SK-MEL-5 (cell line): Measurements from ENCODE around the gene BTNL3. TPM values are rescaled to one million over a fixed set of nuclear protein-coding genes. Genes with fewer than 3 reads are reported as not detected.

Experiments
- DNase-seq: peaks from one replicate; pipeline ENCODE4 v3.0.0-alpha.2; 2016; ENCODE audit warnings: low read depth, low spot score
- in situ Hi-C: cut with HindIII; loops from 2 replicates; pipeline ENCODE4 v1.10.0; 2016; ENCODE audit warnings: low sequenced_read_pairs, high pct_unique_total_duplicates, low pct_unique_long_range_greater_than_20kb
- polyA plus RNA-seq, 2 experiments: library from polyadenylated mRNA; depleted of rRNA; stranded (reverse); fragments of >200 nt; gene quantifications; 2 replicates each; pipeline ENCODE4 v1.2.3, GENCODE V29; 2015
- total RNA-seq: library from RNA; depleted of rRNA; stranded (reverse); fragments of >200 nt; shearing (Covaris generic); gene quantifications from 2 replicates; pipeline ENCODE4 v1.2.3, GENCODE V29; 2014; rRNA removed

BTNL3 gene, protein sequence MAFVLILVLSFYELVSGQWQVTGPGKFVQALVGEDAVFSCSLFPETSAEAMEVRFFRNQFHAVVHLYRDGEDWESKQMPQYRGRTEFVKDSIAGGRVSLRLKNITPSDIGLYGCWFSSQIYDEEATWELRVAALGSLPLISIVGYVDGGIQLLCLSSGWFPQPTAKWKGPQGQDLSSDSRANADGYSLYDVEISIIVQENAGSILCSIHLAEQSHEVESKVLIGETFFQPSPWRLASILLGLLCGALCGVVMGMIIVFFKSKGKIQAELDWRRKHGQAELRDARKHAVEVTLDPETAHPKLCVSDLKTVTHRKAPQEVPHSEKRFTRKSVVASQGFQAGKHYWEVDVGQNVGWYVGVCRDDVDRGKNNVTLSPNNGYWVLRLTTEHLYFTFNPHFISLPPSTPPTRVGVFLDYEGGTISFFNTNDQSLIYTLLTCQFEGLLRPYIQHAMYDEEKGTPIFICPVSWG
- total RNA-seq = not detected in 2 replicates
- not detected in 2 replicates for polyA plus RNA-seq (2015; cell fraction: cytosol; rRNA removed)
- polyA plus RNA-seq (2015; cell fraction: nucleus; rRNA removed) = not detected in 2 replicates

- in situ Hi-C loops = no loop called here
- no peak for DNase-seq
Observed at GRCh38 chr5:180988592-180988991, at the start of gene BTNL3. Gene BTNL3, plus strand, starts transcription at chr5:180988846. Its CDS starts 183 bp downstream, at chr5:180989029.

GRCh38 chr5:180950291-180950949 lies 38.2 kb upstream of the BTNL3 start:
- in situ Hi-C loops = no loop called here
- DNase-seq = no peak

- no peak for DNase-seq
Observed at GRCh38 chr5:180959661-180960060, 29.0 kb upstream of the BTNL3 start.

DNA sequence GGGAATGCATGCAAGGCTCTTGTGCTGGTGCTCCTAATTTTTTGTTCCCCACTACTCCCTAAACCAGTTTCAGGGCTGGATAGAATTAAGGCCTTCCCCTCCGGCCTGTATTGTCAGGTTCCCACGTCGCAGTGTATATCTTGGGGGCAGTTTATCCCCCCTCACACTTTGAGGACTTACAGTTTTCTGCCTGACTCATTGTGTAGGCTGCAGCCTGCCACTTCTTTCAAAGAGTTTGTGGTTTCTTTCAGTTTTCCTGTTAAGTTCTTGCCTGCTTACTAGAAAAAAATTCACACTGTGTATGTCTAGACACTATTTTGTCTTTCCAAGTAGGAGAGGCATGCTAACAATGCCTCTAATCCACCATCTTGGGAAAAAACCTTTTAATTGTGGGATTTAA lies 28.4 kb upstream of the BTNL3 start:
- in situ Hi-C loops = no loop called here
- DNase-seq = no peak

More at GRCh38 chr5:180959661-180960060, 29.0 kb upstream of the BTNL3 start:
- in situ Hi-C loops = no loop called here

- no peak for DNase-seq
- in situ Hi-C loops = no loop called here
Observed at GRCh38 chr5:180969406-180969805, 19.2 kb upstream of the BTNL3 start.

- no peak for DNase-seq
- in situ Hi-C loops = no loop called here
Observed at GRCh38 chr5:180970336-180970735, 18.3 kb upstream of the BTNL3 start.

DNA sequence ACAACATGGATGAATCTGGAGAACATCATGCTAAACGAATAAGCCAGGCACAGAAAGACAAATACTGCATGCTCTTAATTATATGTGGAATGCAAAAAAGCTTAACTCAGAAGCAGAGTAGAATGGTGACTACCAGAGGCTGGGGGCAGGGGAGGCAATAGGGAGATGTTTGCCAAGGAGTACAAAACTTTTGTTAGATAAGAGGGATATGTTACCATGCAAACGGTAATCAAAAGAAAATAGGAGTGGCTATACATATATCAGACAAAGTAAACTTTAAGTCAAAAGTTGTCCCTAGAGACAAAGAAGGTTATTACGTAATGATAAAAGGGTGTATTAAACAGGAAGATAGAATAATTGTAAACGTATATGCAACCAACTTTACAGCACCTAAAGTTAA lies 17.8 kb upstream of the BTNL3 start:
- in situ Hi-C loops = no loop called here

DNA sequence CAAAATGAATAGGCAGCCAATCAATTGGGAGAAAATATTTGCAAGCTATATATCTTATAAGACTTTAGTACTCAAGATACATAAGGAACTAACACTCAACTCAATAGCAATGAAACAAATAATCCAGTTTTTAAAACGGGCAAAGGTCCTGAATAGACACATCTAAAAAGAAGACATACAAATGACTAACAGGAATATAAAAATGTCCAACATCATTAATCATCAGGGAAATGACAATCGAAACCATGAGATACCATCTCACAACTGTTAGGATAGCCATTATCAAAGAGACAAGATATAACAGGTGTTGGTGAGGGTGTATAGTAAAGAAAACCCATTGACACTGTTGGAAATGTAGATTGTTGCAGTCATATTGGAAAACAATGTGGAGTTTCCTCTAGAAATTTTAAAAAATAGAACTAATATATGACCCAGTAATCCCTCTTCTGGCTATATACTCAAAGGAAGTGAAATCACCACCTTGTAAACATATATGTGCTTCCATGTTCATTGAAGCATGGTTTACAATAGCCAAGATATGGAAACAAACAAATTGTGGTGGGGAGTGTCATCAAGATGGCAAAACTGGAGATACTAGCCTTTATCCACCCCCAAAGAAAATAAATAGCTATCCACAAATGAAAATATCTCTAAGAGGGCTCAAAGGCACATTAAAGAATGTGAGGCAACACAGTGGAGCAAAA lies 13.9 kb upstream of the BTNL3 start:
- in situ Hi-C loops = no loop called here
- no peak for DNase-seq

More for the DNA sequence above, 17.8 kb upstream of the BTNL3 start:
- no peak for DNase-seq

GRCh38 chr5:180975338-180975737 lies 13.3 kb upstream of the BTNL3 start:
- in situ Hi-C loops = no loop called here
- no peak for DNase-seq

GRCh38 chr5:180976518-180976917 lies 12.1 kb upstream of the BTNL3 start:
- in situ Hi-C loops = no loop called here
- DNase-seq = no peak

DNA sequence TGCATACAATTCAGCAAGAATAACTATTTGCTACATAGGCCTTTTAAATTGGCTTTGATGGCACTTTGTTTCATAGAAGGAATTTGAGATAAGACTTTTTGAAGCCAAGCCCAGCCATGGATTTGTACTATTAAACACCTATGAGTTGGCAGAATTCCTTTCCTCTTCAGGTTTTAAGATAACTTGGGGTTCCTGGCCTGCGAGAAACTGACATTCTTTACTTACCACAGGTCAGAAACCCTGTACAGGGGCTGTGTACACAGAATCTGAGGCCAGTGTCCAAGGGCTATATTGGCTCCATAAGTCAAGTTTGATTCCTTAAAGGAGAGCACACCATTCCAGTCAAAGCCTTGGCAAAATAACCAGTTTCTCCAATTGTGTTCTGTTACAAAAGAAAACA lies 10.8 kb upstream of the BTNL3 start:
- DNase-seq = no peak
- in situ Hi-C loops = no loop called here

- in situ Hi-C loops = no loop called here
- DNase-seq = no peak
Observed at GRCh38 chr5:180982008-180982741, 6.5 kb upstream of the BTNL3 start.

DNA sequence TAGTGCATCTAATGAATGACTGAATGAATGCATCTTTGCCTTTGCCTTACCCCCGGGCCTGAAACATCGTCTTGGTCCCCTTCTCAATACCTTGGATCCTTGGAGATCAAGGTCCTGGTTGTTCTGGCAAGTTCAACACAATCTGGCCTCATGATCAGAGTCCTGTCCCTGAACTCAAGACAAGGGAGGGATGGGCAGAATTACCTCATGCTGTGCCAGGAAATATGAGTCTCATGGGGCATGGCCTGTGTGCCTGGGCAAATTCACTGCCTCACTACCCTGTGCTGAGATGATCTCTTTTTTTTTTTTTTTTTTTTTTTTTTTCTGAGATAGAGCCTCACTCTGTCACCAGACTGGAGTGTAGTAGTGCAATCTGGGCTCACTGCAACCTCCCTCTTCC lies 630 bp upstream of the BTNL3 start:
- in situ Hi-C loops = no loop called here
- no peak for DNase-seq

DNA sequence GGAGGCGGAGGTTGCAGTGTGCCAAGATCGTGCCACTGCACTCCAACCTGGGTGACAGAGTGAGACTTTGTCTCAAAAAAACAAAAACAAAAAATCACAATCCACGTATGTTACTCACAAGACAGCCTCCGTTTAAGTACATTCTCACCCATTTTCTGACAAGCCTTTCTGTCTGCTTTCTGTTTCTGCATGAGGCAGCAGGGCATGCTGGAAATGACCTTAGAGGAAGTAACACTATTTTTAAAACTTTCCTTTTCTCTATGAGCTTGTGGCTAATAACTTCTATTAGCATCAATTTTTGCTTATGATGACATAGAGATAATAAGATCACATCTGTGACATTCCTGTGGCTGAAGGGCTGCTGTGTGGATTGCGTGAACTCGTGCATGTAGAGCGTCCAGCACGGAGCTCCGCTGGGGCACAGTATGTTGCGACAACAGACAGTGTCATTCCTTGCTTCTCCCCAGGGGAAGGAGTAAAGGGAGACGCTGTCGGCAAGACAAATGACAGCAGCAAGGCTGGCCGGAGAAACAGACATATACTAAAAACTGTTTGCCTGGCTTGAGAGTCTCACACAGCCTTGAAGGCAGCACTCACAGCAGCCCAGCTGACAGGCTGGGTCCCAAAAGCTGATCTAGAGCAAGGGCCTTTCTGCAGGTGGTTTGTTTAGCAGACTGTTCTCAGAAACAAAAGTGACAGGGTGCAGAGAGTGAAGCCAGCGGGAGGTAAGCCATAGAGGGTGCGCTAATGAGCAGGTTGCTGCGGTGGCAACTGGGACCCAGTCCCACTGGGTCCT lies 1.6 kb downstream of the BTNL3 start:
- no peak for DNase-seq
- in situ Hi-C loops = no loop called here

- in situ Hi-C loops = no loop called here
- DNase-seq = no peak
Observed at GRCh38 chr5:180990882-180991242, 2.2 kb downstream of the BTNL3 start.

GRCh38 chr5:181001947-181002346 lies 13.3 kb downstream of the BTNL3 start:
- in situ Hi-C loops = no loop called here
- no peak for DNase-seq

DNA sequence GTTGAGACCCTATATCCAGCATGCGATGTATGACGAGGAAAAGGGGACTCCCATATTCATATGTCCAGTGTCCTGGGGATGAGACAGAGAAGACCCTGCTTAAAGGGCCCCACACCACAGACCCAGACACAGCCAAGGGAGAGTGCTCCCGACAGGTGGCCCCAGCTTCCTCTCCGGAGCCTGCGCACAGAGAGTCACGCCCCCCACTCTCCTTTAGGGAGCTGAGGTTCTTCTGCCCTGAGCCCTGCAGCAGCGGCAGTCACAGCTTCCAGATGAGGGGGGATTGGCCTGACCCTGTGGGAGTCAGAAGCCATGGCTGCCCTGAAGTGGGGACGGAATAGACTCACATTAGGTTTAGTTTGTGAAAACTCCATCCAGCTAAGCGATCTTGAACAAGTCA lies 17.1 kb downstream of the BTNL3 start:
- in situ Hi-C loops = no loop called here
- no peak for DNase-seq
